Chondrocyte (in vitro differentiated cells): ENCODE measurements around the gene CNTROB. TPM values are rescaled to one million over a fixed set of nuclear protein-coding genes. Genes with fewer than 3 reads are reported as not detected.

ENCODE experiments used
- DNase-seq: peaks from one replicate; pipeline ENCODE4 v3.0.0; 2021; ENCODE audit warnings: mixed read lengths, low spot score
- H3K27ac Mint-ChIP-seq: one replicate; pipeline ENCODE4 v1.8.0; 2021; ENCODE audit warnings: mild to moderate bottlenecking, moderate library complexity, mixed read lengths; ENCODE audit not compliant: unreplicated experiment
- H3K27me3 Mint-ChIP-seq: 2 replicates; pipeline ENCODE4 v1.8.0; 2021; ENCODE audit warnings: low read depth, mixed read lengths
- H3K36me3 Mint-ChIP-seq: 2 replicates; pipeline ENCODE4 v1.8.0; 2021; ENCODE audit warnings: low read depth, mixed read lengths
- H3K4me1 Mint-ChIP-seq: 2 replicates; pipeline ENCODE4 v1.8.0; 2021; ENCODE audit warnings: low read depth, mild to moderate bottlenecking, mixed read lengths
- H3K4me3 Mint-ChIP-seq: one replicate; pipeline ENCODE4 v1.8.0; 2021; ENCODE audit warnings: mild to moderate bottlenecking, moderate library complexity, mixed read lengths; ENCODE audit not compliant: unreplicated experiment
- H3K9me3 Mint-ChIP-seq: 2 replicates; pipeline ENCODE4 v1.8.0; 2021; ENCODE audit warnings: low read depth, mixed read lengths
- CTCF ChIP-seq: fragments of 200-600 bp; sonication (generic); IDR thresholded peaks from 2 replicates; pipeline ENCODE4 v1.5.0; 2021; ENCODE audit warnings: antibody characterized with exemption, mild to moderate bottlenecking, moderate library complexity
- total RNA-seq: library from RNA; stranded (reverse); gene quantifications from 3 replicates; pipeline ENCODE4 v1.2.1, GENCODE V29; 2021

Gene CNTROB
- total RNA-seq, 1 donor from 2014 or later = 28.7 TPM

GRCh38 chr17:7940034-7940433 lies 8.0 kb downstream of the CNTROB start:
- no peak for TF ChIP-seq CTCF
- Mint-ChIP-seq H3K9me3 (no peaks in the 10 kb centered on the region), H3K4me3 (no peak overlapping the region), H3K27ac (no peak overlapping the region), H3K4me1 (peaks cover 7% of the 10 kb centered on the region), H3K27me3 (no peaks in the 10 kb centered on the region), H3K36me3 (peaks cover 38% of the 10 kb centered on the region)
- no peak for DNase-seq

GRCh38 chr17:7940743-7941142 lies 8.7 kb downstream of the CNTROB start:
- no peaks in the 10 kb centered on the region for H3K27me3 Mint-ChIP-seq
- no peaks in the 10 kb centered on the region for H3K9me3 Mint-ChIP-seq
- TF ChIP-seq CTCF = no peak
- H3K4me3 Mint-ChIP-seq = no peak overlapping the region
- H3K4me1 Mint-ChIP-seq = peaks cover 3% of the 10 kb centered on the region
- no peak for DNase-seq
- H3K27ac Mint-ChIP-seq = no peak overlapping the region
- H3K36me3 Mint-ChIP-seq = peaks cover 35% of the 10 kb centered on the region

DNA sequence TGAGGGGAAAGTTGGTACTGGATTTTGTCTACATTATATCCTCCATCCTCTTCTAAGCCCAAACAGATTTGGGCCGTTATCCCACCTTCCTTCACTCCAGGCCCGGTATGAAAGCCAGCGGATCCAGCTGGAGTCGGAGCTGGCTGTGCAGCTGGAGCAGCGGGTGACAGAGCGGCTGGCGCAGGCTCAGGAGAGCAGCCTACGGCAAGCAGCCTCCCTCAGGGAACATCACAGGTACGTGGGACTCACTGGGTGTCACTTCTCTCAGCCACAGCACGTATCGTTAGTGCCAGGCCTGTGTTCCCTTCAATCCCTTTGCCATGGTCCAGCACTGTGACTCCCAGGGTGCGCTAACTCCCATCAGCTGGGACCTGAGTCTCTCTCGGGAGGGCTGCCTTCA lies 11.3 kb downstream of the CNTROB start:
- H3K4me1 Mint-ChIP-seq = no peaks in the 10 kb centered on the region
- peaks cover 44% of the 10 kb centered on the region for H3K36me3 Mint-ChIP-seq
- TF ChIP-seq CTCF = no peak
- no peaks in the 10 kb centered on the region for H3K27me3 Mint-ChIP-seq
- no peaks in the 10 kb centered on the region for H3K9me3 Mint-ChIP-seq
- H3K4me3 Mint-ChIP-seq = no peak overlapping the region
- no peak for DNase-seq
- no peak overlapping the region for H3K27ac Mint-ChIP-seq

- H3K27me3 Mint-ChIP-seq = no peaks in the 10 kb centered on the region
- no peak for TF ChIP-seq CTCF
- H3K36me3 Mint-ChIP-seq = peaks cover 53% of the 10 kb centered on the region
- no peak overlapping the region for H3K4me3 Mint-ChIP-seq
- H3K9me3 Mint-ChIP-seq = no peaks in the 10 kb centered on the region
- H3K4me1 Mint-ChIP-seq = no peaks in the 10 kb centered on the region
- no peak for DNase-seq
- no peak overlapping the region for H3K27ac Mint-ChIP-seq
Observed at GRCh38 chr17:7944326-7944725, 12.3 kb downstream of the CNTROB start.

GRCh38 chr17:7945651-7946050 lies 13.6 kb downstream of the CNTROB start:
- Mint-ChIP-seq H3K27ac (no peak overlapping the region), H3K36me3 (peaks cover 54% of the 10 kb centered on the region), H3K27me3 (no peaks in the 10 kb centered on the region), H3K4me1 (no peaks in the 10 kb centered on the region), H3K9me3 (no peaks in the 10 kb centered on the region), H3K4me3 (no peak overlapping the region)
- no peak for DNase-seq
- no peak for TF ChIP-seq CTCF
